Forelimb muscle (tissue), 1 donor: ENCODE data around the gene MTCH1. TPM values are rescaled to one million over a fixed set of nuclear protein-coding genes. Genes with fewer than 3 reads are reported as not detected.
"Not testable (repeated sequence)": the region's sequence is repeated elsewhere in the genome, so short reads cannot be mapped to it uniquely, and the experiment has no call there.

Experiments
- DNase-seq: peaks from one replicate; pipeline ENCODE4 v3.0.0-alpha.2; 2013; ENCODE audit warnings: low read depth
- polyA plus RNA-seq: library from polyadenylated mRNA; unstranded; fragments of 120-200 nt; gene quantifications from one replicate; pipeline ENCODE4 v1.2.1, GENCODE V29; 2013; ENCODE audit not compliant: insufficient read length

The MTCH1 gene
- polyA plus RNA-seq, 1 donor, result 101 TPM

DNA sequence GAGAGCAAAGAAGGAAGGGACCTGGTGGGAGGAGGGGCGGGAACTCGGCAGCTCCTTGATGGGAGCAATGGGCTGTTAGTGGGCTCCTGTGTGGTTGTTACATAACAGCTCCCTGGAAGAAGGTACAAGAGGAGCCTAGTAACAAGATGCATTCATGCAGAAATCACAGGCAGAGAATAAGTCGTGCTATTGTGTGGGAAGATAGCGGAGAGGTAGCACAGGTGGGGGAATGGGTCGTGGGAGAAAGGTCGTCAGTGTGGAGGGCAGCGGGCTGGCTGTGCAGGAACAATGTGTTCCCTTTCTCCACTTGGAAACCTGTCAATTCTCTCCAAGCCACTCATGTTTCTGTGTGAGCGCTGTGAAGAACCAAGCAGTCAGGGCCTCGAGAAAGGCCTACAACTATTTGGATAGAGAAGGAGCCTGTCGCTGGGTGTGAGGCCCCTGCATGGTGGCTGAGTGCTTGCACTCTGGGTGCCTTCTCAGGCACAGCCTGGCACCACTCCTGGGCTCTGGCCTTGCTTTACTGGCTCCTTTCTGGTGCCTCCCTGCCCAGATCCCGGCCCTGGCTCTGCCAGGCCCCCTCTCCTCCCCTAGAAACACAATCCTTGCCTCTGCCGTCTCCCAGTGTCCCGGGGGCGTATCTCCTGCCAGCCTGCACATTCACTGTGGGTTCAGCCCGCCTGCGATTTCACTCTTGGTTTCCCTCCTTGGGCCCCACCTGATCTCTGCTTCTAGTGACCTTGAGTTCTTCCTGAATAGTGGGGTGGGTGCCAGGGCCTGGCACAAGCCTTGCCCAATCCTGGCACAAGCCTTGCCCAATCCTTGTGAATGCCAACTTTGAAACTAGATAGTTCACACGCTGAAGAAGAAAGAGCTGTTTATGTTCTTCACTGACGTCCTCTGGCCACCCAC lies 12.1 kb upstream of the MTCH1 start:
- DNase-seq, result no peak

- not testable (repeated sequence) for DNase-seq
Observed at GRCh38 chr6:36990401-36990800, 4.4 kb upstream of the MTCH1 start.

DNA sequence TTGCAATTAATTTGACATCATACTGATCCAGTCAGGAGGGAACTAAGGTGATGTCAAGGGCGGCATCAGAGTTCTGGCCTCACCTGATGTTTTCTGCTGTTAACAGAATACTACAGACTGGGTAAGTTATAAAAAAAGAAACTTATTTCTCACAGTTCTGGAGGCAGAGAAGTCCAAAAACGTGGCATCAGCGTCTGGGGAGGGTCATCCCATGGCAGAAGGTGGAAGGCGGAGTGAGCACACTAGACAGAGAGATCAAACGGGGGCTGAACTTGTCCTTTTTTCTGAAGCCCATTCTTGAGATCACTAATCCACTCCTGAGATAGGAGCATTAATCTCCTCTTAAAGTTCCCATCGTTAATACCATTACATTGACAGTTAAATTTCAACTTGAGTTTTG lies 3.3 kb upstream of the MTCH1 start:
- DNase-seq, result no peak

DNA sequence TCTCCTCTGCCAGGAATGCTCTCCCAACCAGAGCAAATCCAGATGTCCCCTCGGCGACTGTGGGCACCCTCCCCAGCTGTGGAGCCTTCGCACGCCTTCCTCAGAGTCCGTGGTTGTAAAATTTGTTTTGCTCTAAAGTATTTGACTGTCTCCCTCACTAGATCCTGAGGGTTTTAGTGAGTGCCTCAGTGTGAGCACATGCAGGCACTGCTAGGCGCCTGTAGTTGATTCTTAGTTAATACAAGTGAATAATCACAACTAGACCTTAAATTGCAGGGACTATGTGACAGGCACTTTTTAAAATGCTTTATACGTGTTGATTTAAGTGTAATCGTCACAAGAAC lies 680 bp upstream of the MTCH1 start:
- no peak for DNase-seq

DNA sequence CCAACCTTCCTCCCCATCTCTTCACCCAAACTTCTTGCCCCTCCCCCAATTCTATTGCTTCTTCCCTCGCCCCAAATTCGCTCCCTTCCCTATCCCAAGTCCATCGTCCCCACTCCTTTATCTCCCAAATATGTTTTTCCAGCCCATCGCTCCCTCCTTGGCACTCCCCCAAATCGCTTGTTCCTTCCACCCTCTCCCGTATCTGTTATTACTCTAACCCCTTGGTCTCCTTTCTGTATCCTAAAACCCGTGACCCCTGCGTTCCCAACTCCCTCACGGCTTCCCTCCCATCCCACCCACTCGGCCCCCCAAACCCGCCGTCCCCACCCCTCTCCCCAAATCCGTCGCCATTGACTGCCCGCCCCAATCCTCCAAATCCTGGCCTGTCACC lies 584 bp downstream of the MTCH1 start:
- no peak for DNase-seq

DNA sequence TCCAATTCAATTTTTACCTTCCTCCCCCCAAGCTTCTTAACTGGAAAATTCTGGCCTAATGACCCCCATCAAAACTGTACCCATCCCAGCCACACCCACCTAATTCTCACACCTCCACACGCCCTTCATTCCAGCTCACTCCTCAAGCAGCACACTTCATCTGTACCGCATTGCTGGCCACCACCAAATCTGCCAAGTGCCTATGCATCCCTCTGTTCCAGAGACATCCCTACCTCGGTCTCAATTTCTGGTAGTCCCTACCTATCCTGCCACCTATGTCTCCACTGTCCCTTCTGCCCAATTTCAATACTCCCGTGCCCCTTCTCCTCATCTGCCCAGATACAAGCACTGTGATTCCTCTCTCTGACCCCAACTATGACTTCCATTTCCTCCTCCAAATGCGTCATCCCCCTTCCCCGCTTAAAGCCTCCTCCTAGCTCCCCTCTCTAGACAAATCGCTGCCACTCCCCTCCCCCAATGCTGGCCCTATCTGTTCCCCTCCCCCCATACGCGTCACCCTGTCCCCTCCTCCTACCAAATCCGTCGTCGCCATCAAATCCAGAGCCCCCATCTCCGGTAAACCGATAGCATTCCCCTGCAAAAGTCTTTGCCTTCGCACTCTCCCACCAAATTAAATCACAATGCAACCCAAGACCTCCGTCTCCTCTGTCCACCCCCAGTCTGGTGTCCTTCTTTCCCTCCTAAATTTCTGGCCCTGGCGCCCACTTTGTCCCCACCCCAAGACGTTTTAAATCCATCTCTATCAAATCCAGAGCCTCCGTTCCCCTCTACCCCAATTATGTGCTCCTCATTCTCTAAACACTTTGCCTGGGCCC lies 1.2 kb downstream of the MTCH1 start:
- DNase-seq, result no peak

DNA sequence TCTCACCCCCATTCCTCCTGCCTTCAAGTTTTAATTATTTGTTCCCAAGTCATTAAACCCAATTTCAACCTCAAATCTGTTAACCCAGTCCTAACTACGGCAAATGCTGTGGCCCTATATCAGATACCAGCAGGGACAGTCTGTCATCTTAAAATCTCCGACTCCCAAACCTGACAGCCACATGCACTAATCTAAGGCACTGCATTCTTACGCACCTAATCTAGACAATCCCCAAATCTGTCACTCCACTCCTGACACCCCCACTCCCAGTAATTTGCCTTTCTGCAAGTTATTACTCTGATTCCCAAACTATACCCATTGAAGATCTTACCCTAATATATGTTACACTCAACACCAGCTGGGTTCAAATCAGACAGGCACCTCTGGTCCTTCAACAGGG lies 2.5 kb downstream of the MTCH1 start:
- no peak for DNase-seq

DNA sequence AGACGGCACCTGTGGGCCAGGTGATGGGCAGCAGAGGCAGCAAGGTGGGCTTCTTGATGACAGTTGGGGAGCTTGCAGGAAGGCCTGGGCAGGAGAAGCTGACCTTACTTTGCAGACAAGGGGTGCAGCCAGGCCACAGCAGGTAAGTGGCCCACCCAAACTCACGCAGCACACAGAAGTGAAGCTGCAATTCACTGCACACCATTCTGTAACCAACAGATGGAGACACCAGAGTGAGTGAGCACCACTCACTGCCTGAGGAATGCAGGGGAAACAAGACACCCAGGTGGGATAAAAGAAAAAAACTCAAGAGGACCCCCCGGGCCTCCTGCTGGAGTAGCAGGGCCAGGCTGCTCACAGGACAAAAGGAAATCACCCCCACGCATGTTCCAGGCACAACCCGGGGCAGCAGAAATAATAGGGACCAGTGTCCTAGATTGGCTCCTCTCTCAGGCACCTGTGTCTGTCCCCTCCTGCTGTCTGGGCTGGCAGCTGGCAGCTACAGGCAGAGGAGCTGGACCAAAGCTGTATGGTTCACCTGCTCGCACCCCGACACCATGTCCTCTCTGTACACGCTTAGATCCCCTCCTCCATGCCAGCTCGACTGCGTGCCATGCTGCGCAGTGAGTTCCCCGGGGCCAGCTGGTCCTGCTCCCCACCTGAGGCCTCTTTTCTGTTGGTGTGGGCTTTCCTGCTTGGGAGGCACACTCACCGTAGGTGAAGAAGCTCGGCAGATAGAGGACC lies 4.9 kb downstream of the MTCH1 start:
- DNase-seq, result no peak

- no peak for DNase-seq
Observed at GRCh38 chr6:36980129-36980528, 5.9 kb downstream of the MTCH1 start.

DNA sequence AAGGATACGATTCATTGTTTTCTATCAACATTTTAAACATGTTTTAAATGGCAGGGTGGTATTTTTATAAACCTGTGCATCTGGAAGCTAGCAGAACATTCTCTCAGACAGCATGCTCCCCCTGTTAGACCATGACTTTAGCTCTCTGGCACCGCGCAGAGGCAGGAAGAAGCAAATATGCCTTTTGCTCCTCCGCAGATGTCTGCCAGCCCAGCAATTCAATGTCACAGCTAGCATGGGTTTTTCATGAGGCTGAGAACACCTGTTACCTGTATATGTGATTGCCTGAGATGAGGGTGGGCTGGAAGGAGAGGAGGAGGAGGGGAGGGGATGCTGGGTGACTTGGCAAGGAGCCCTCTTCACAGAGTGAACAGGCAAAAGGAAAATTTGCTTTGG lies 6.7 kb downstream of the MTCH1 start:
- DNase-seq, result no peak

- DNase-seq, result no peak
Observed at GRCh38 chr6:36978421-36979346, 7.3 kb downstream of the MTCH1 start.

DNA sequence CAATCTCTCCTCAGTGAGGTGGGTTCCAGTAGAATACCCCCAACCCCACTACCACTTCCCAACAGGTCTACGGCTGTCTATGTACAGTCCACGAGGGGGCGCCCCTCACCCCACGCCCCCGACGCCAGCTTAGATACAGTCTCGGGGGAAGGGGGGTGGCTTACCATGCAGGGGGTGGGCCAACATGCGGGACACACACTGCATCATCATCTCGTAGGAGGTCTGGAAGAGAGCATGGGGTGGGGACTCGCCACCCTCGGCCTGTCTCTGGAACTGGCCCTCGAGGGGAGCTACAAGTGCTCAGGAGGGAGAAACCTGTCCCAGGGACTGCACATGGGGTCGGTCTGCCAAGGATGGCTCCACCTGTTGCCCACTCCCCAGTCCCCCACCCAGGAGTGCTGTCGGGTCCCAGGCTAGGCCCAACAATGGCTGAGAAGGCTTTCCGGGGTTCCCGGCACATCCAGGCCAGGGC lies 8.5 kb downstream of the MTCH1 start:
- DNase-seq, result no peak

DNA sequence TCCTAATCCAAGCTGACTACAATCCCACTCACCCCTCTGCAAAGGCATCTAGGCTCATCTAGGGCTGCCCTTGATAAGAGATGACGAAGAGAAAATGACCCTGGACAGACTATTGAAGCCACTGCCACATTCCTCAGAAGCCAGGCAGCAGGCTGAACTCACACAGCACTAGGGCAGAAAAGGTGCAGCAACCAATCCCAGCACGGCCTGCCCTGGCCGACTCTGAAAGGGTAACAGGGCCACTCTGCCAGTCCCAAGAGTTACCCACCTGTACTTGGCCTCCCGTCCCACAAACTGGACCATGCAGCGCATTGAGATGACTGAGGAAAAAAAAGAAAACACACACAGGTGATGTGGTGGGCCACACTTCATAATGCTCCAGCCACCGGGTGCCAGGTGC lies 9.1 kb downstream of the MTCH1 start:
- DNase-seq, result no peak

- DNase-seq, result no peak
Observed at GRCh38 chr6:36976509-36976908, 9.5 kb downstream of the MTCH1 start.

DNA sequence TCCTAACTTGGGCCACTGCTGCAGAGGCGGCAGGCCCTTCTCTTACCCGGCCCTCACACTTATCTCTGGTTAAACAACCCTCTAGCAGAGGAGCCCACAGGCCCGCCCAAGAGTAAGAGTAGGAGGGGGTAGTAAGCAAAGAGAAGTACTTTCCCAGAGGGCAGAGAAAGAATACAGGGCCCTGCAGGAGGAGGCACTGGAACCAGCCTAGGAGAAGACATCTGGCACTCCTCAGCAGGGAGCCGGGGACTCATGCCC lies 10.1 kb downstream of the MTCH1 start:
- DNase-seq, result no peak

- DNase-seq, result no peak
Observed at GRCh38 chr6:36975231-36976006, 10.6 kb downstream of the MTCH1 start.

DNA sequence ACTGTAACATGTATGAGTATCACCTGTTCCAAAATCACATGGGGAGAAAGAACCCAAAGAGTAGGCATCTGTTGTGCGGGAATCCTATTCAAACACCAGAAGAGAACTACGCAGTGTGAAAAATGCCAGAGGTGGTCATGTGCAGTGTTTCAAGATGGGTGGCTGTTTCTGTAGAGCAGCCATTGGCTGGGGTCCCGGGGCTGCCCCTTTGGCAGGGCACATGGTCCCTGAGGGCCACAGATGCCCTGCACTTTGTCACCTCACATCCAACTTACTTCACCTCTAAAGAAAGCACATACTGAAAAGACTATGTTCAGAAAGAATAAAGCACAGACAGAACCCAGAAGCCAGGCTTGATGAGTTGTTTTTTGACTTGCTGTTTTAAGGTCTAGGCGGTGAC lies 12.3 kb downstream of the MTCH1 start:
- no peak for DNase-seq

DNA sequence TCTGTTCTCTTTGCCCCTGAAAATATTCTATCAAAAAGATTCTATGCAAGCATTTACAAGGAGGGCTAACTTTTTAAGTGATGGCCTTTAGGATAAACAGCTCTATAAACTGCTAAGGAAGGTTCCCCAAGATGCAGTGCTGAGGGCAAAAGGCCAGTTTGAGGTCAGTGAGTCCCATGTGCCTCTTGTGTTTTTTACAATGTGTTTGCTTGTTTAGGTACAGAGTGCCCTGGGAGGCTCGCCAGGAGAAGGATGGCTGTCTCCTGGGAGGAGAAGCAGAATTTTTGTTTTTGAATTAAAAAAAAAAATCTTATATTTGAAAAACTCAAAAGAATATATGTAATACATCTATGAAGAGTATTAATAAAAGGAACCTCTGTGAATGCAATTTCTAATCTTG lies 12.8 kb downstream of the MTCH1 start:
- DNase-seq, result no peak

GRCh38 chr6:36971921-36972673 lies 13.9 kb downstream of the MTCH1 start:
- no peak for DNase-seq
